ENCODE measurements around the gene SYNPR. TPM values are rescaled to one million over a fixed set of nuclear protein-coding genes. Genes with fewer than 3 reads are reported as not detected.

The SYNPR gene
- total RNA-seq, 1 donor from 2014 or later = 3.7 TPM

- no peak for DNase-seq (ENCODE audit: low spot score in 2 of 2, unreplicated experiment in 2 of 2)
- Mint-ChIP-seq H3K4me1 (no peaks in the 10 kb centered on the region), H3K27me3 (ENCODE audit: low read depth) (peaks cover 21% of the 10 kb centered on the region), H3K4me3 (no peak overlapping the region), H3K36me3 (no peaks in the 10 kb centered on the region), H3K27ac (no peak overlapping the region), H3K9me3 (peaks cover 3% of the 10 kb centered on the region)
- TF ChIP-seq, protein P1, sequence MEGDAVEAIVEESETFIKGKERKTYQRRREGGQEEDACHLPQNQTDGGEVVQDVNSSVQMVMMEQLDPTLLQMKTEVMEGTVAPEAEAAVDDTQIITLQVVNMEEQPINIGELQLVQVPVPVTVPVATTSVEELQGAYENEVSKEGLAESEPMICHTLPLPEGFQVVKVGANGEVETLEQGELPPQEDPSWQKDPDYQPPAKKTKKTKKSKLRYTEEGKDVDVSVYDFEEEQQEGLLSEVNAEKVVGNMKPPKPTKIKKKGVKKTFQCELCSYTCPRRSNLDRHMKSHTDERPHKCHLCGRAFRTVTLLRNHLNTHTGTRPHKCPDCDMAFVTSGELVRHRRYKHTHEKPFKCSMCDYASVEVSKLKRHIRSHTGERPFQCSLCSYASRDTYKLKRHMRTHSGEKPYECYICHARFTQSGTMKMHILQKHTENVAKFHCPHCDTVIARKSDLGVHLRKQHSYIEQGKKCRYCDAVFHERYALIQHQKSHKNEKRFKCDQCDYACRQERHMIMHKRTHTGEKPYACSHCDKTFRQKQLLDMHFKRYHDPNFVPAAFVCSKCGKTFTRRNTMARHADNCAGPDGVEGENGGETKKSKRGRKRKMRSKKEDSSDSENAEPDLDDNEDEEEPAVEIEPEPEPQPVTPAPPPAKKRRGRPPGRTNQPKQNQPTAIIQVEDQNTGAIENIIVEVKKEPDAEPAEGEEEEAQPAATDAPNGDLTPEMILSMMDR (IDR thresholded peaks at IDR 0.05; ENCODE audit: unreplicated experiment) = no peak
These were observed 122.2 kb downstream of the SYNPR start for GRCh38 chr3:63400246-63400860.

DNA sequence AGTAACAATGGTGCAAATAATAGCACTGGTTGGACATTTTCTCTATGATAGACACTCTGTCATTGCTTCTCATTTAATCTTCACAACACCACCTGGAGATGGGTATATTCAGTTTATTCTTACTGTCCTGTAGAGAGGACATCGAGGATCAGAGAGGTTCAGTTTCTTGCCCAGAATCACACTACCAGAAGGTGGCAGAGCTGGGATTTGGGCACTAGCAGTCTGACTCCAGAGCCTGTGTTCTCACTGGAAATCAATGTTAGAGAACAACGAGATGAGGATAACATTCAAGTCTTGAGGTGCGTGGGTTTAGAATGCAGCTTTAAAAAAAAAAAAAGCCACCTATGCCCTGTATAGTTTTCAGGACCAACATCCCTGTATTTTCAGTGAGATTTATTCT, 127.8 kb downstream of the SYNPR start:
- H3K27me3 Mint-ChIP-seq (ENCODE audit: low read depth) = peaks cover 34% of the 10 kb centered on the region
- no peaks in the 10 kb centered on the region for H3K4me1 Mint-ChIP-seq
- no peak overlapping the region for H3K27ac Mint-ChIP-seq
- TF ChIP-seq, protein P1 (IDR thresholded peaks at IDR 0.05; ENCODE audit: unreplicated experiment) = no peak
- H3K9me3 Mint-ChIP-seq = peaks cover 3% of the 10 kb centered on the region
- H3K36me3 Mint-ChIP-seq = no peaks in the 10 kb centered on the region
- no peak overlapping the region for H3K4me3 Mint-ChIP-seq
- no peak for DNase-seq (ENCODE audit: low spot score in 2 of 2, unreplicated experiment in 2 of 2)

DNA sequence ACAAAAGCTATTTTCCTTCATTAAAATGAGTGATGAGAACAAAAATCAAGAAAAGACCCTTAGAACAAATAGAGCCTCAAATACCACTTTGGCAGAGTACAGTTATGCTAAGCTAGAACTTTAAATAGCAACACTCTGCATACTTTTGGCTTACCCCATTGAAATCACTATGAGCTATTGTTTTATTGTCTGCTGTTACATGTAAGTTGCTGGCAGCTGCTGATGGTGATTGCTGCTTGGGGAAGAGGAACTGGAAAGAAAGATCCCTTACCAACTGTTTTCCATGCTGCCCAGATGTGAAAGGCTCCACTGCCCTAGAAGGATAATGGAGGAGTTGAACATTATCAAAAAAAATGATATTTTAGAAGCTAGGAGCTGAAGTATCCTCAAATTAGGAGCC, 135.4 kb downstream of the SYNPR start:
- H3K9me3 Mint-ChIP-seq = no peaks in the 10 kb centered on the region
- no peak overlapping the region for H3K4me3 Mint-ChIP-seq
- H3K27me3 Mint-ChIP-seq (ENCODE audit: low read depth) = peaks cover 9% of the 10 kb centered on the region
- peaks cover 6% of the 10 kb centered on the region for H3K4me1 Mint-ChIP-seq
- TF ChIP-seq, protein P1 (IDR thresholded peaks at IDR 0.05; ENCODE audit: unreplicated experiment) = no peak
- no peaks in the 10 kb centered on the region for H3K36me3 Mint-ChIP-seq
- no peak overlapping the region for H3K27ac Mint-ChIP-seq
- no peak for DNase-seq (ENCODE audit: low spot score in 2 of 2, unreplicated experiment in 2 of 2)

DNA sequence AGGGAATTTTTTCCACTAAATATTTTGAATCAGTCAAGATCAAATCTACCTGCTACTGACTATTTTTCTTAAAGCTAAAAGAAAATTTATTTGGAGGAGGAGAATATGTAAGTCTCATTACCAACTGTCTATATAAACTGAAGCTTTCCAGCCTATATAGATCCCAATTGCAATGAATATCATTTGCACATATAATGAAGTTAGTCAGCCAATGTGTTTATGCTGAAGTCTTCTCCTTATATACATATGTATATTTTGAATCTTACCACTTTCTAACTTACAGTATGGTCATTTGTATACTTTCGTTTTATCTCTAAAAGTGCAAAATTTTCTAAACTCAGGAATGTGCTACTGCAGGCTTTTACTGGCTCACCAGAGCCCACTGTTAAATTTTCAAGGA, 136.5 kb downstream of the SYNPR start:
- peaks cover 8% of the 10 kb centered on the region for H3K4me1 Mint-ChIP-seq
- DNase-seq (ENCODE audit: low spot score in 2 of 2, unreplicated experiment in 2 of 2) = no peak
- H3K36me3 Mint-ChIP-seq = no peaks in the 10 kb centered on the region
- H3K27ac Mint-ChIP-seq = no peak overlapping the region
- no peak overlapping the region for H3K4me3 Mint-ChIP-seq
- TF ChIP-seq, protein P1 (IDR thresholded peaks at IDR 0.05; ENCODE audit: unreplicated experiment) = no peak
- H3K27me3 Mint-ChIP-seq (ENCODE audit: low read depth) = peaks cover 1% of the 10 kb centered on the region
- no peaks in the 10 kb centered on the region for H3K9me3 Mint-ChIP-seq

GRCh38 chr3:63429905-63430304, 151.8 kb downstream of the SYNPR start:
- DNase-seq (ENCODE audit: low spot score in 2 of 2, unreplicated experiment in 2 of 2) = no peak
- TF ChIP-seq, protein P1 (IDR thresholded peaks at IDR 0.05; ENCODE audit: unreplicated experiment) = no peak
- Mint-ChIP-seq H3K36me3 (no peaks in the 10 kb centered on the region), H3K9me3 (no peaks in the 10 kb centered on the region), H3K27ac (no peak overlapping the region), H3K4me3 (no peak overlapping the region), H3K4me1 (peaks cover 6% of the 10 kb centered on the region), H3K27me3 (ENCODE audit: low read depth) (peaks cover 30% of the 10 kb centered on the region)

GRCh38 chr3:63430875-63431274, 152.8 kb downstream of the SYNPR start:
- no peak for DNase-seq (ENCODE audit: low spot score in 2 of 2, unreplicated experiment in 2 of 2)
- Mint-ChIP-seq H3K27ac (no peak overlapping the region), H3K4me3 (no peak overlapping the region), H3K4me1 (peaks cover 6% of the 10 kb centered on the region), H3K27me3 (ENCODE audit: low read depth) (peaks cover 32% of the 10 kb centered on the region), H3K9me3 (no peaks in the 10 kb centered on the region), H3K36me3 (no peaks in the 10 kb centered on the region)
- TF ChIP-seq, protein P1 (IDR thresholded peaks at IDR 0.05; ENCODE audit: unreplicated experiment) = no peak
